ENCODE data around the gene JAZF1. TPM values are rescaled to one million over a fixed set of nuclear protein-coding genes. Genes with fewer than 3 reads are reported as not detected.

Gene JAZF1
- total RNA-seq, 1 donor from 2014 or later, result 23.2 TPM

DNA sequence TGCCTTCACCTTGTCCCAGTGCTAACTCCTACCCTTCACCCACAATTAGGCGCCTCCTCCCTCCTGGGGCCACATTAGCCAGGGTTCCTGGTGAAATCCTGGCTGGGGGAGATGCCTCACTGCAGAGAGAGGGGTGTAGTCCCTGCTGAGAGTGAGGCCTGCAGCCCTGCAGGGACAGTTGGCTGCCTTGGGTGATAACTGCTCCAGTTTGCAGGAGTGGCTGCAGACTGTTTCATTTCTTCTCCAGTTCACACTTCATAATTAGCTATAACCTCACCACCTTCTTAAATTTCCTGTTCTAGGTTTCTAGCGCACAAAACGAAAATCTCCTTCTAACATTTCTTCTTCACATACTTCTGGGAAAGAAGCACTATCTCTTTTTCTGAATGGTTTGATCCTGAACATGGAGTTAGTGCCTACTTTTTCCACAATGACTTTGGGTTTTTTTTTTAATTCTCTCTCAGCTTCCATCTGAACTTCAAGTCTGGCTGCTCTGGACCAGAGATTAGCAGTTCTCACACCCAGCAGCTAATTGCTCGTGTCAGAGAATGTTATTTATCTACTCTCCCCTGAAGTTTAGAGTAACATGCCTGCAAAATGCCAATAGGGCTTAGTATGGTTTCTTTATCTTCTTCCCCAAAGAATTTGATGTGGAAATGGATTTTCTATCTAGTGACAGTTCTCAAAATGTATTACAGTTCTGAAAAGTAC, 15.5 kb upstream of the JAZF1 start:
- intact Hi-C loops (cut with micrococcal nuclease), result no loop called here
- no peak for ATAC-seq
- no peak for DNase-seq

DNA sequence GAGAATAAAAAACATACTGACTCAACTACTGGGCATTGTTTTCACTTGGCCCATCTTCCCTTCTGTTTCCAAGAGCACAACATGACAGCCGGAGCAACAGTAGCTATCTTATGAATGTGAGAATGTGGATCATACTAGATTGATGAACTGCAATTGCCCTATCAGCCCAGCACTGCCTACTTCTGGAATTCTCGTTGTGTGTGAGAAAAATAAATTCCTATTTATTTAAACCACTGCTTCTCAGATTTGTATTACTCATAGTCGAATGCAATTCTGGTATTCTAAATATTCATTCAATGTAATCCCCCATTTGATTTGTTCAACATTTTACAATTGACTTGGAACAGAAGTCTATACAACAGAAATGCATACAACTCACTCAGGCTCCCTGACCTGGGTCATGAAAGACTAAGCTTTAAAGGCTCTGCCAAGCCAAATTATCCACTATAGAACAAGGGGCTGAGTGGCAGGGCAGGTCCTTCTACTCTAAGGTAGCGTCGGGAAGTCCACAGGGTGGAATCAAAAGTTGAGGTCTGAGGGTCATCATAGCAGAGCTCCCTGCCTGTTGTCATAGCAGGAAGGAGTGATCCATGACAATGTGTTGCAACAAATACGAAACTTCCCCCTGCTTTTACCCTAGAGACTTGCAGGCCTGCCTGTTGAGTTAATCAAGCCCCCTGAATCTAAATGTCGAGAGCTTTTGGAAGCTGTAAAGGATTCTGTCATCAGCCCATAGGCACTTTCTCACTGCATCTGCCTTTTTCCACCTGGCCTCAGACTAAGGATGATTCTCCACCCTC, 12.4 kb upstream of the JAZF1 start:
- intact Hi-C loops (cut with micrococcal nuclease), result no loop called here
- no peak for ATAC-seq

DNA sequence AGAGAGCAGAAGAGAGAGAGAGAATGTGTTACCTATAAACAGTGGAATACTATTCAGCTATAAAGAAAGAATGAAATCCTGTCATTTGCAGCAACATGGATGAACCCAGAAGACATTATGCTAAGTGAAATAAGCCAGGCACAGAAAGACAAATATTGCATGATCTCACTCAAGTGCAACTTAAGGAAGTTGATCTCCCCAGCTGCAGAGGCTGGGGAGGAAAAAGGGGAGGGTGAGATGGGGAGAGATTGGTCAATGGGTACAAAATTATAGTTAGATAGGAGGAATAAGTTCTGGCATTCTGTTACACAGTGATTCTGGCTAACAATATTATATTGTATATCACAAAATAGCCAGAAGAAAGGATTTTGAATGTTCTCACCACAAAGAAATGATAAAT, 11.2 kb upstream of the JAZF1 start:
- DNase-seq, result no peak
- intact Hi-C loops (cut with micrococcal nuclease), result no loop called here
- ATAC-seq, result no peak

More for the DNA sequence above, 12.4 kb upstream of the JAZF1 start:
- no peak for DNase-seq

DNA sequence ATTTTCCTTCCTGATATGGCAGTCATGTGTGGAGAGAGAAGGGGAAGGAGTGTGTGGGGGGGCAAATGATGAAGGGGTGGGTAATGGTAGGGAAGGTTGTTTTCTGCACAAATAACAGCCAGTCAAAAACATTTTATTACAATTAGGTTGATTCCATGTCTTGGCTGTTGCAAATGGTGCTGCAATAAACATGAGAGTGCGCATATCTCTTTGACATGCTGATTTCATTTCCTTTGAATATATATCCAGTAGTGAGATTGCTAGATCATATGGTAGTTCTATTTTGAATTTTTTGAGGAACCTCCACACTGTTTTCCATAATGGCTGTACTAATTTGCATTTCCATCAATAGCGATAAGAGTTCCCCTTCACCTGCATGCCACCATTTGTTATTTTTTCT, 10.6 kb upstream of the JAZF1 start:
- DNase-seq, result no peak
- intact Hi-C loops (cut with micrococcal nuclease), result no loop called here
- no peak for ATAC-seq

DNA sequence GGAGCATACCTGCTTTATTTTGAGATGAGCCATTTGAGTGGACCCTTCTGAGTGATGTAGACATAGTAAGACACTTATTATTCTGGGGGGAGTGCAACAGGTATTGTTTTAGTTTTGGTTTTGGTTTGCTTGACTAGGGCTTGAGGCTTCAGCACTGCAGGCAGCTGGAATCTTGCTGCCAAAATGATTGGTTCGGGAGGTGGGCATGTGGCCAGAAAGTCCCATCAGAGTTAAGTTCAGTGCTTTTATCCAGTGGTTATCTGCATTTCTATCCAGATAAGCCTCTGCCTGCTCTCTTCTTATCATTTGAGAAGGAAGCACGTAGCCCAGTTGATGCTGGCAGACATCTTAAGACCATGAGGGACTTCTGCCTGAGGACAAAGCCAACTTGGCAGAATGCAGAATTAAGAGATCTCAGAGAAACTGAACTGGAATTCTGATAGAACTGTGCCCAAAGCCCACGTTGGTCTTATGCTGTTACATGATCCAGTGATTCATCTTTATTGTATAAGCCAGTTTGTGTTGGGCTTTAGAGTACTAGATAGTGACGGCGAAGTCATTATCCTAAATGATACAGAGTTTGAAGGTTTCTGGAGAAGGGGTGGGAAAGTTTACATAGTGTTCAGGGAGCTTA, 9.6 kb upstream of the JAZF1 start:
- DNase-seq (no peak), ATAC-seq (no peak)
- intact Hi-C loops (cut with micrococcal nuclease), result no loop called here

DNA sequence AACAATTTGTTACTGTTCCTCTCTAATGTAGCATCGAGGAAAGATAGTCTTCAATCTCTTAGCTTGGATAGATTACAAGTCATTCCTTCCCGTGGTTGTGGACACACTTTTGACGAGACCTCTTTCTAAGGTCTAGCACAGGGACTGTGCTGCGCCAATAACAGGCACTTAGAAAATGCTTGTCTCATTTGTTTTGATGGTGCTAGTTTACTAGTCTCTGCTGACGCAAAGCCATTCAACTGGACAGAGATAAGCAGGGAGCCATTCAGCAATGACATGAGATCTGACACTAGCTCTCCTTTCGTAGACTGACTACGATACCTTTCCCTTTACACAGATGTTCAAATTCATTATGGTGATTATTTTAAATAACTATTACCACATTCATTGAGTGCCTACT, 6.4 kb upstream of the JAZF1 start:
- intact Hi-C loops (cut with micrococcal nuclease), result no loop called here
- no peak for DNase-seq
- no peak for ATAC-seq

DNA sequence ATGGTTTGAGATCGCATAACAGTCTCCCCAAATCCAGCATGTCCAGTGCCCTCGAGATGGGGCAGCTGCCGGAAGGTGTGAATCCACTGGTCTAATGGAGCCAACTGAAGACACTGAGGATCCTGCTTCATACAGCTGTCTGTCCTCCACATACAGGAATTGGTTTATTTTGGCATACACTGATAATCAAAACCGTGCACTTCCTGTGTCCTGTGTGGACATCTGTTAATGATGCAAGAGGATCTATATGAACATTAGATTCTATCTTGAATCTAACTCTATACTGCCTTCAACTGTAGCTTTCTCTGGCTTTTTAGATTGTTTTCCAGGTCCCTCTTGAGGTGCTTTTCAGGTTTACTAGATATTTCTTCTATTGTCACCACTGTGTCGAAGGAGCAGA, 3.0 kb upstream of the JAZF1 start:
- intact Hi-C loops (cut with micrococcal nuclease), result no loop called here
- DNase-seq, result no peak
- no peak for ATAC-seq

DNA sequence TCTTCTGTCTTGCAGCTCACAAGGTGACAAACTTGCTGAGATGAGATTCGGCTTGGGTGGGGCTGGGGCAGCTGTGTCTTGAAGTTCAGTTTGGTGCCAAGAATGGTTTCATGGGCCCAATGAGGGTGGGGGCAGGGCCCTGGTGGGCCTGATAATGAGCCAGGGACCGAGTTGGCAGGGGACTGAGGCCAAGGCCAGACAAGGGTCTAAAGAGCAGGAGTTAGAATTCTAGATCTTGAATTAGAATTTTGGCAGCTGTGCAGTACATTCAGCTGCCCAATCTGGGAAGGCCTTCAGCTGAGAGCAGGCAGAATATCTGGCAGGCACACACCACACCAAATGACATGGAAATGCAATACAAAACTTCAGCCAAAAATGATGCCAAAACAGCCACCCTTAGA, 1.5 kb upstream of the JAZF1 start:
- DNase-seq (no peak), ATAC-seq (peak; percentile 29)
- intact Hi-C loops (cut with micrococcal nuclease), result no loop called here

DNA sequence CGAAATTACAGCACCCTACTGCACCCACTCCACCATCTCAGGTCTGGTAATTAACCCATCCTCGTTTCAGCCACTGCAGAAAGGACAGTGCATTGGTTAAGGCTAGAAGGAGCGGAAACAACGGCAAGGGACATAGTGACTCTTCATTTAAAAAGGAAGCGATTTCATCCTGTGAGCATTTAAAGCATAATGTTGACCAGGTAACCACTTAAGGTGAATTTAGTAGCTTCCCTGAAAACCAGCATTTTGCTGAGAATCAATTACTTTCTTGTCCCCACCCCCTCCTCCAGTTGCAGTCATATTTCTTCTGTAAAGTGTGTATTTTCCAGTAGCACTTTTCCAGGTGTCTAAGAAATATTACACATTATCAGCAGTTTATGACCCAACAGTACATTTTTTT, 821 bp upstream of the JAZF1 start:
- intact Hi-C loops (cut with micrococcal nuclease), result no loop called here
- ATAC-seq (no peak), DNase-seq (no peak)

DNA sequence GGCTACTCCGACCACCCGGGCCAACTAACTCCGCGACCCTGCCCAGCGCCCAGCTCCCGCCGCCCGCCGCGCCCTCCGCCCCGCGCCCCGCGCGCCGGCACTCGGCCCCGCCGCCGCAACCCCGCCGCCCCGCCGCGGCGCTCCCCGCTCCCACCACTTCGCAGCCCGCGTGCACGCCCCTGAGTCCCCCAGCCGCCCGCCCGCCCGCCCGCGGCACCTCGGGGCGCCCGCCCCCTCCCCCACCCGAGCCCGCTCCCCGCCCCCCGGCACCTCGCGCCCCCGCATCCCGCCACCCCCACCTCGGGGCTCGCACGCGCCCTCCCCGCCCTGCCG, 598 bp downstream of the JAZF1 start:
- DNase-seq, result no peak
- intact Hi-C loops (cut with micrococcal nuclease), result no loop called here
- ATAC-seq, result no peak

DNA sequence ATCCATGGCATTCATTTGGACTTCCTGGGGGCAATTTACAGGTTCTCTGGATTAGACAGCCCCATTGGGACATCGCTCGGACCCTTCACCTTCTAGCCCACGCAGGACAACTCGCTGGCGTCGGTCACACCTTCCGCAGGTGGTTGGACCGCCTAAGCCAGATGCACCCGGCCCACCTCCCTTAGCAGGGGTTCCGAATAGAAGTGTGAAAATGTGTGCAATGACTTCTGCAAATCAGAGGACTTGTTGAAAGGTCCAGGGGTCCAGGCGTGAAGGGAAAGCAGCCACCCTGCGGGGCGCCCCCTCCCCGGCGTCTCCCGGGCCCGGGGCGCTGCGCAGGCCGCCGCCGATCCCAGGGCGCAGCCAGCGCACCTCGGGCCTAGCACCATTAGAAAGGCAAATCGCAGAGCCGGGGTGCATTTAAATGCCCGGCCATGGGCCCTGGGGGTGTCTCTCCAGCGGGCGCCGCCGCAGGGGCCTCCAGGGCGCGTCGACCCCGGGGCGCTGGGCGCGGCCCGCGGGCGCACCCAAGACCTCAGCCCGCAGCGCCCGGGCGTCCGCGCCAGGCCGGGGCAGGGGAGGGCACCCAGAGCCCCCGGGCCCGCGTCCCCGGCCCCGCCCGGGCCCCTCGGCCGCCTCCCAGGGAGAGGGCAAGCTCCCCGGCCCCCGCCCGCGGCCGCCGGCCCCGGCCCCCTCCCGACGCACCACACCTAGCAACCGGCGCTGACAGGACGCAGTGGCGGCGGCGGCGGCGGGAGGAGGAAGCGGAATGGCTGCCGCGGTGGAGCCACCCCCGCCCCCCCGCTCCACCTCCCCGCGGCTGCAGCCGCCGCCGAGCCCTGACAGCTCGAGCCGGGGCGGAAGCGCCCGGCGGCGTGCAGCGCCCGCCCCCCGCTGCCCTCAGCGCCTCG, 1.2 kb downstream of the JAZF1 start:
- DNase-seq (peak; percentile 87), ATAC-seq (peak; percentile 70)
- intact Hi-C loops (cut with micrococcal nuclease), result loop anchor here (10.0 kb wide), 1 partner anchor 75 kb away; no protein-coding TSS in a partner anchor

DNA sequence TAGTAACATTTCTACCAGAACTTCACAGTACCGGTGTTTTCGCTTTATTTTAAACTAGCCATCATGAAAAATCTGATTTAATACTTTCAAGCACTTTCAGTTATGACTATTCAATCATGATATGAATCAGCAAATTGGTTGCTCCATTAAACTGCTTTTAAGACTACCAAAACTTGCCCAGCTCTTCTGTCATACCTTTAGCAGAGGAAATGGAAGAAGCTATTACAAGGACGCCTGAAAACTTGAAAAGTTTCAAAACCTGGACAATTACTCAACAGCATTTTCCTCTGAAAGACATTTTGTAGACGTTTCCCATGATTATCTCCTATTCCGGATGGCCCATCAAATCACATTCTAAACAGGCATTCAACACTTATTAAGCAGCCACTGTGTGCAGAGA, 2.0 kb downstream of the JAZF1 start:
- ATAC-seq (no peak), DNase-seq (no peak)
- intact Hi-C loops (cut with micrococcal nuclease), result loop anchor here (10.0 kb wide), 1 partner anchor 74 kb away; no protein-coding TSS in a partner anchor

DNA sequence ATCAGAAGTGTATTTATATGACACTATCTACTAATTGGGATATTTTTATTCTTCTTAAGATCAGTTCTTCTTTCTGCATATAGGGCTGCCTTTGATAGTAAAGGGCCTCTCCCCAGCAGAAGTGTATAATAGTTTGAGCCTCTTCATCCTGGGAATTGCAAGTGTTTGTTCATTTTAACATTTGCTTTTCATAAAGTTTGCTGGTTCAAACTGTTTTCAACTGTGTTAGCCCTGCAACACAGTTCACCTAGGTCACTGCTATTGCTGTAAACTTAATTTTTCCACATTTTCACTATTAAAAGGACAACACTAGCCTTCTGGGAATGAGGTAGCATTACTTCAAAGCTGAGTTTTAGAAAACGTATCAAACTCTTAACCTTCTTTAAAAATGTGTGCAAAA, 2.8 kb downstream of the JAZF1 start:
- ATAC-seq, result no peak
- intact Hi-C loops (cut with micrococcal nuclease), result loop anchor here (10.0 kb wide), 1 partner anchor 73 kb away; no protein-coding TSS in a partner anchor
- no peak for DNase-seq

DNA sequence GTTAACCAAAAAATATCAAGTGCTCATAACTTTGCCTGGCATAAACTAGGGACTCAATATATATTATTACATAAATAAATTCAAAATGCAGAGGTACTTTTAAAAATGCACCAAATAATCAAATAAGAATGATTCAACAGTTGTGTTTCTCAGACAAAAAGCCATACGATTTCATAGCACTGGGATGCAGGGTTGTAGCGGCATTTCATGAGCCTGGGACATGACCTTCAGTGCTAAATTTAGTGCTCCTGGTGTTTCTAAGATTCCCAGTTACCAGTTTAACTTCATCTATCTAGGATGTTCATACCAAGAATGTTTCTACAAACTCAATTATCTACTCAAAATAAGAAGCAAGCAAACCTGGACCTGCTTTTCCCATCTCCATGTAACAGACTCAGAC, 4.0 kb downstream of the JAZF1 start:
- ATAC-seq (no peak), DNase-seq (no peak)
- intact Hi-C loops (cut with micrococcal nuclease), result loop anchor here (10.0 kb wide), 1 partner anchor 72 kb away; no protein-coding TSS in a partner anchor

DNA sequence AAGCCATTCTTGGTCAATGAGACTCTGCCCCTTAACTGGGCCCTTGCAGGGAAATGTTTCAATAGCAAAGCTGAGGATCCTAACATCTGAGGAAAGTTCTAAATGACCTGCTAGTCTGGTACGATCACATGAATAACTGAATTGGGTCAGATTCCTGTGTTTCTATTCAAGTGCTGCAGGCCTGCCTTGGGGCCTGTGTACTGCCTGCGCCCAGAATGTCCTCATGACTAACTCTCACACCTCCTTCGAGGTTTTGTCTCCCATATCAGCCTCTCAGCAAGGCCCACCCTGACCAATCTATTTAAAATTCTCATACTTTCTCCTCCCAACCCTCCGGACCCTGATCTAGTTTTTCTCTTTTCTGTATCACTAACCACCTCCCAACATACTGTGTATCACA, 4.4 kb downstream of the JAZF1 start:
- intact Hi-C loops (cut with micrococcal nuclease), result loop anchor here (10.0 kb wide), 1 partner anchor 71 kb away; no protein-coding TSS in a partner anchor
- DNase-seq, result no peak
- ATAC-seq, result no peak

DNA sequence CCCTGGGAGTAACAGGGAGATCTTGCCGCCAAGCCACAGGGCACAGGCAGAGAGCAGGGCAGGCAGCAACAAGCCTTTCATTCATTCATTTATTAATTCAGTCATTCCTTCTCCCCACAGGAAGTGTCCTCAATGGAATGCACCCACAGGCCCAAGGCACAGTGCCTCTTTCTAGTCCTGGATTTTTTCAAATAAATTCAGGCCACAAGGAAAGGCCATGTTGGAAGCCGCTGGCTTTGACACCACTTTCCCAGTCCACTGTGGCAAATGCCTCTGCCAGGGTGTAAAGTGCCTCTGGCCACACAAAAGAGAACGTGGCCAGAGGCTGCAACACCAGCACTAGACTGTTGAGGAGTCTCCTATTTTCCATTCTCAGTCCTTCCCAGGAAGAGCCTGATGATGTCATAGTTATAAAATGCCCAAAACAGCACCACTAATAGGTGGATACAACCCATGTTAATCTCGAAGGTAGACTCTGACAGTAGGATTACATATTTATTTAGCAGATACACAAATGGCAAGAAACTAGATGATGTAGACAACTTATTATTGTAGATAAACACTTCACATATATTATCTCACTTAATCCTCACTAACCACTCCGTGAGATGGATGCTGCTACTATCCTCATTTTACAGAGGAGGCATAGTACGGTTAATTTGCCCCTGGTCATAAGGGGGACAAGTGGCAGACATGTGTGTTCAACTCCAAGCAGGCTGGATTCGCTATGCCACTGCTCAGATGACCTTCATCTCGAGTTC, 5.5 kb downstream of the JAZF1 start:
- intact Hi-C loops (cut with micrococcal nuclease), result loop anchor here (10.0 kb wide), 1 partner anchor 70 kb away; no protein-coding TSS in a partner anchor
- ATAC-seq, result no peak
- DNase-seq, result no peak

DNA sequence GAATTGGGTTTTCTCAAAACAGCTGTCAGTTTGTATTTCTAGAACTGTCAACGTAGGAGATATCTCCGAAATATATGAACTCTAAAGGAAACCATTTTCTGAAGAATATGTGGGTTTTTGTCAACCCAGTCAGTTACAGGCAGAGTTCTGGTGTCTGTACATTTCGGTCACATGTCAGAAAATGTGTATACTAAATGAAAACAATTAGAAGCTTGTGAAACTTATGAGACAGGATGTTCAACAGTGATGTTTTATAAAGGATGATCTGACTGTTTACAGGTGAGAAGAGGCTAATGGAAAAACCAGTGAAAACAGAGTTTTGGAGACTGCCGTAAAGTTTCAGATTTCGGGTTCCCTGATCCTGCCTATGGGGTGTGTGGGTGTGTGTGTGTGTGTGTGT, 6.2 kb downstream of the JAZF1 start:
- intact Hi-C loops (cut with micrococcal nuclease), result loop anchor here (10.0 kb wide), 1 partner anchor 70 kb away; no protein-coding TSS in a partner anchor
- ATAC-seq (no peak), DNase-seq (no peak)

DNA sequence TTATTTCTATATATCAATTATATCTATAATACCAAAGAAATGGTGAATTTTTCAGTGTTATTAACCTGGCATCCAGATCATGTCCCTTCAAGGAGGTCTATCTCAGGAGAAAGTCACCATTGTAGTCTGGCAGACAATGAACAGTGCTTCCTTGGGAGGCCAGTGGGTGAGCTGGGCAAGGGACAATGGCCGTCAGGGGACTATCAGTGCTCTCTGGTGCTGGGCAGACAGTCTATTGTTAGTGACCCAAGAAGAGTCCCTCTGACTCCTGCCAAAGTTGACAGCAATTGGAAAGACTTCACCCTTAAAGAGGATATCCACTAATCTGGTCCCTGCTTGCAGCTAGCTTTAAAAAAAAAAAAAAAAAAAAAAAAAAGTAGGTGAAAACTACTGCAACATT, 7.1 kb downstream of the JAZF1 start:
- ATAC-seq (peak; percentile 83), DNase-seq (peak; percentile 35)
- intact Hi-C loops (cut with micrococcal nuclease), result loop anchor here (10.0 kb wide), 1 partner anchor 69 kb away; no protein-coding TSS in a partner anchor
